PC-3 (cell line): ENCODE results near the gene TUFT1. TPM values are rescaled to one million over a fixed set of nuclear protein-coding genes. Genes with fewer than 3 reads are reported as not detected.

ENCODE experiments used
- ATAC-seq: fragments of 200-7000 bp; cut with Tn5 transposase; 2 replicates; pipeline ENCODE4 v1.9.1; 2020; ENCODE audit warnings: mild to moderate bottlenecking, moderate library complexity
- BruUV-seq: library from RNA; stranded (reverse); fragments of 400-500 nt; replicated peaks from 2 replicates; lab custom pipeline; 2021; lab: Mats Ljungman, UMichigan
- CTCF ChIA-PET: fragments of 300-600 bp; sonication (Branson Sonifier 250); formaldehyde crosslinking; loops from one replicate; lab custom pipeline; 2022; ENCODE audit warnings: antibody characterized with exemption; lab: Charles Lee
- POLR2A ChIA-PET: fragments of 300-600 bp; sonication (Branson Sonifier 250); formaldehyde crosslinking; loops from one replicate; lab custom pipeline; 2022; ENCODE audit warnings: antibody characterized with exemption; ENCODE audit not compliant: unreplicated experiment; lab: Charles Lee
- DNase-seq: peaks from one replicate; pipeline ENCODE4 v3.0.0-alpha.2; 2015
- H2AFZ ChIP-seq: fragments of 300-600 bp; sonication (generic); 2 replicates; pipeline ENCODE4 v1.6.0; 2016; ENCODE audit warnings: antibody characterized with exemption, low read length
- H3F3A ChIP-seq: fragments of 300-600 bp; sonication (generic); one replicate; pipeline ENCODE4 v1.6.0; 2017; ENCODE audit warnings: antibody characterized with exemption, low read length, control low read depth, mild to moderate bottlenecking; ENCODE audit not compliant: unreplicated experiment
- H3K27ac ChIP-seq: fragments of 300-600 bp; sonication (generic); 2 replicates; pipeline ENCODE4 v1.5.1; 2016; ENCODE audit warnings: mild to moderate bottlenecking, low read length
- H3K27me3 ChIP-seq: fragments of 300-600 bp; sonication (generic); 2 replicates; pipeline ENCODE4 v1.6.1; 2016; ENCODE audit warnings: low read length, mixed read lengths
- H3K36me3 ChIP-seq: fragments of 300-600 bp; sonication (generic); 2 replicates; pipeline ENCODE4 v1.6.1; 2016; ENCODE audit warnings: low read depth, mixed run types, low read length, mixed read lengths
- H3K4me1 ChIP-seq: fragments of 300-600 bp; sonication (generic); 2 replicates; pipeline ENCODE4 v1.5.1; 2016; ENCODE audit warnings: low read length; ENCODE audit not compliant: insufficient read depth
- H3K4me2 ChIP-seq: fragments of 300-600 bp; sonication (generic); 2 replicates; pipeline ENCODE4 v1.6.0; 2016; ENCODE audit warnings: low read length
- H3K4me3 ChIP-seq: fragments of 300-600 bp; sonication (generic); 2 replicates; pipeline ENCODE4 v1.5.1; 2016; ENCODE audit warnings: mild to moderate bottlenecking, low read length, mixed read lengths
- H3K79me2 ChIP-seq: fragments of 300-600 bp; sonication (generic); 2 replicates; pipeline ENCODE4 v1.6.1; 2017; ENCODE audit warnings: low read length, mixed read lengths
- H3K9ac ChIP-seq: fragments of 300-600 bp; sonication (generic); 2 replicates; pipeline ENCODE4 v1.6.0; 2016; ENCODE audit warnings: mild to moderate bottlenecking, low read length
- H3K9me2 ChIP-seq: fragments of 300-600 bp; sonication (generic); replicated peaks from 2 replicates; pipeline ENCODE4 v1.6.1; 2016; ENCODE audit warnings: mixed run types, low read length, mixed read lengths
- H3K9me3 ChIP-seq: fragments of 300-600 bp; sonication (generic); 2 replicates; pipeline ENCODE4 v1.6.1; 2016; ENCODE audit warnings: low read length, mixed read lengths
- H4K20me1 ChIP-seq: fragments of 300-600 bp; sonication (generic); 2 replicates; pipeline ENCODE4 v1.6.1; 2016; ENCODE audit warnings: low read length, mixed read lengths
- EZH2 ChIP-seq: fragments of 300-600 bp; sonication (generic); IDR thresholded peaks from one replicate; pipeline ENCODE4 v1.6.1; 2017; ENCODE audit warnings: antibody characterized with exemption, mild to moderate bottlenecking, low read length; ENCODE audit not compliant: unreplicated experiment
- EZH2phosphoT487 ChIP-seq: fragments of 300-600 bp; sonication (generic); IDR thresholded peaks from 2 replicates; pipeline ENCODE4 v1.6.1; 2018; ENCODE audit warnings: mild to moderate bottlenecking, antibody characterized with exemption, low read length, borderline replicate concordance
- intact Hi-C: fragments of 100-400 bp; cut with micrococcal nuclease; formaldehyde crosslinking; loops from 2 replicates; pipeline ENCODE4 v1.9.0; 2023
- total RNA-seq: library from RNA; depleted of rRNA; stranded (reverse); fragments of >200 nt; gene quantifications from 2 replicates; pipeline ENCODE4 v1.2.3, GENCODE V29; 2014
- TF ChIP-seq, protein P1 (sequence below): fragments of 300-600 bp; sonication (generic); conservative IDR thresholded peaks from 2 replicates; pipeline ENCODE4 v1.5.1; 2017; ENCODE audit warnings: antibody characterized with exemption, low read depth, mild to moderate bottlenecking, low read length

The TUFT1 gene
- total RNA-seq, 1 experiment from 2014 or later, result 33.9 TPM

DNA sequence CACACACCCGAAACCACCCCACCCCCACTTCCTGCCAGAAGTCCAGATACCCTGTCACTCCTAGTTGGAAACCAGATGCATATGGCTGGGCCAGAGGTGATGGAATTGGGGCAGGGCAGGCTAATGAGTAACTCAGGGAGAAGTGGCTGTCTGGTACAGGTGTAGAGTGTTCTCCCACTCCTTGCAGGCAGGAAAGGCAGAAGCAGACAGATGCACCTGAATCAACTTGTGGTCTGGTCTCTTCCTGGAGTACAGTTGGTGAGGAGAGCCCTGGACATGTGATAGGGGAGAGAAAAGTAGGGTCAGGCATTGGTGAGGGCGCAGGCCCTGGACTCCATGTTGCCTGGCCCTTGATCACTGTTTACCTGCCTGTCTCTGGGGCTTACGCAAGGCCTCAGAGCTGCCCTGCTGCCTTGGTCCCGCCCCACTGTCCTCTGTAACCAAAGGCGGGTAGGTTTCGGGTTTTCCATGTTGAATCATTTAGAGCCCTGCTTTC lies 26.4 kb upstream of the TUFT1 start:
- Histone ChIP-seq H3K4me3 (peak overlapping the region; percentile 84), H3K9me3 (no peaks in the 10 kb centered on the region), H3K4me2 (peak overlapping the region; percentile 95), H2AFZ (peak overlapping the region; percentile 15; the same call in 1 of the 2 replicates), H3K4me1 (peaks cover 55% of the 10 kb centered on the region), H3F3A (peaks cover 11% of the 10 kb centered on the region), H3K36me3 (no peaks in the 10 kb centered on the region), H4K20me1 (no peaks in the 10 kb centered on the region), H3K9ac (peak overlapping the region; percentile 78), H3K79me2 (peaks cover 50% of the 10 kb centered on the region), H3K9me2 (no peaks in the 10 kb centered on the region), H3K27me3 (no peaks in the 10 kb centered on the region), H3K27ac (peak overlapping the region; percentile 96)
- intact Hi-C loops, result no loop called here
- CTCF ChIA-PET, result no interaction called here
- POLR2A ChIA-PET, result interaction anchor here (0.6 to 1.2 kb wide), 3 partner anchors 26 to 34 kb away, joined by 4 to 5 read pairs (median 4); partner anchors contain the start of gene TUFT1
- peak; percentile 24 for ATAC-seq
- no TSS peak for BruUV-seq
- DNase-seq, result peak; percentile 88
- TF ChIP-seq, protein P1, sequence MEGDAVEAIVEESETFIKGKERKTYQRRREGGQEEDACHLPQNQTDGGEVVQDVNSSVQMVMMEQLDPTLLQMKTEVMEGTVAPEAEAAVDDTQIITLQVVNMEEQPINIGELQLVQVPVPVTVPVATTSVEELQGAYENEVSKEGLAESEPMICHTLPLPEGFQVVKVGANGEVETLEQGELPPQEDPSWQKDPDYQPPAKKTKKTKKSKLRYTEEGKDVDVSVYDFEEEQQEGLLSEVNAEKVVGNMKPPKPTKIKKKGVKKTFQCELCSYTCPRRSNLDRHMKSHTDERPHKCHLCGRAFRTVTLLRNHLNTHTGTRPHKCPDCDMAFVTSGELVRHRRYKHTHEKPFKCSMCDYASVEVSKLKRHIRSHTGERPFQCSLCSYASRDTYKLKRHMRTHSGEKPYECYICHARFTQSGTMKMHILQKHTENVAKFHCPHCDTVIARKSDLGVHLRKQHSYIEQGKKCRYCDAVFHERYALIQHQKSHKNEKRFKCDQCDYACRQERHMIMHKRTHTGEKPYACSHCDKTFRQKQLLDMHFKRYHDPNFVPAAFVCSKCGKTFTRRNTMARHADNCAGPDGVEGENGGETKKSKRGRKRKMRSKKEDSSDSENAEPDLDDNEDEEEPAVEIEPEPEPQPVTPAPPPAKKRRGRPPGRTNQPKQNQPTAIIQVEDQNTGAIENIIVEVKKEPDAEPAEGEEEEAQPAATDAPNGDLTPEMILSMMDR, result no peak
- TF ChIP-seq EZH2 (no peak), EZH2phosphoT487 (no peak)

DNA sequence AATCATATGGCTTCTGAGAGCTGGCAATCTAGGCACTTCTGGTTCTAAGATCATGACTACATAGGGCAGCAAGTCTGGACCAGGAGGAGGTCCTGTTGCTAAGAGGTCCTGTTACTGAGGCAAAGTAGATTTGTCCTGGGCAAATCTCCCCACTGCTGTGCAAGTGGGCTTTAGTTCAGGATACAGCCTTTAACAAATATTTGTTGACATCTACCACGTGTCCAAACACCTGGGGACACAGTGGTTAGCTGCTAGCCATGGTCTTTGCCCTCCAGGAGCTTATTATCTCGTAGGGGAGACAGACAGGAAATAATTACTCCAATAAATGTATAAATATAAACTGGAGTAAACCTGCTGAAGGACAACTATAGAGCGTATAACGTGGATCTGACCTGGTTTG lies 25.7 kb upstream of the TUFT1 start:
- Histone ChIP-seq H3K9ac (peak overlapping the region; percentile 78), H3K4me1 (peaks cover 55% of the 10 kb centered on the region), H3K27me3 (no peaks in the 10 kb centered on the region), H3K4me3 (peak overlapping the region; percentile 84), H3K4me2 (peak overlapping the region; percentile 95), H3K9me2 (no peaks in the 10 kb centered on the region), H3K27ac (peak overlapping the region; percentile 96), H3K9me3 (no peaks in the 10 kb centered on the region), H3K36me3 (0 out of 2 replicates have a peak, but pooled peaks cover under 1% of the 10 kb centered on the region), H3F3A (peaks cover 11% of the 10 kb centered on the region), H2AFZ (peak overlapping the region; percentile 15; the same call in 1 of the 2 replicates), H4K20me1 (no peaks in the 10 kb centered on the region), H3K79me2 (peaks cover 50% of the 10 kb centered on the region)
- ATAC-seq (no peak), DNase-seq (no peak)
- ChIA-PET POLR2A (interaction anchor here (0.6 kb wide), 1 partner anchor 25 kb away, joined by 4 read pairs; no protein-coding TSS in a partner anchor), CTCF (no interaction called here)
- TF ChIP-seq EZH2phosphoT487, result no peak
- TF ChIP-seq, protein P1, result no peak
- no peak for TF ChIP-seq EZH2
- BruUV-seq, result no TSS peak
- intact Hi-C loops, result no loop called here

DNA sequence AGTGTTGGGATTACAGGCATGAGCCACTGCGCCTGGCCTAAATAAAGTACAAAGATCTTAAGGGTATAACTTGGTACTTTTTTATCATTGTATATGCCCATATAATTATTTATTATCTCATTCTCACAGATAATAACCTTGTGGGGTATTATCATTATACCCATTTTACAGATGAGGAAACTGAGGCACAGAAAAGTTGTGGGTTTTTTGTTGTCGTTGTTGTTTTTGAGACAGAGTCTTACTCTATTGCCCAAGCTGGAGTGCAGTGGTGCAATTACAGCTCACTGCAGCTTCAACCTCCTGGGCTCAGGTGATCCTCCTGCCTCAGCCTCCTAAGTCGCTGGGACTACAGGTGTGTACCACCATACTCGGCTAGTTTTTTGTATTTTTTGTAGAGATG lies 24.8 kb upstream of the TUFT1 start:
- intact Hi-C loops, result no loop called here
- Histone ChIP-seq H3K9me2 (no peaks in the 10 kb centered on the region), H3F3A (peaks cover 11% of the 10 kb centered on the region), H2AFZ (no peak overlapping the region), H3K4me2 (no peak overlapping the region; the same call in 1 of the 2 replicates), H3K4me3 (no peak overlapping the region), H3K9me3 (no peaks in the 10 kb centered on the region), H3K9ac (no peak overlapping the region), H3K27ac (peak overlapping the region; percentile 96; the same call in 1 of the 2 replicates), H3K79me2 (peaks cover 50% of the 10 kb centered on the region), H4K20me1 (no peaks in the 10 kb centered on the region), H3K4me1 (peaks cover 51% of the 10 kb centered on the region), H3K36me3 (0 out of 2 replicates have a peak, but pooled peaks cover 2% of the 10 kb centered on the region), H3K27me3 (no peaks in the 10 kb centered on the region)
- ATAC-seq, result no peak
- TF ChIP-seq, protein P1, result no peak
- TF ChIP-seq EZH2phosphoT487 (no peak), EZH2 (no peak)
- ChIA-PET CTCF (no interaction called here), POLR2A (no interaction called here)
- BruUV-seq, result no TSS peak
- no peak for DNase-seq
